ENCODE results near the gene SOX10.

SOX10 gene

DNA sequence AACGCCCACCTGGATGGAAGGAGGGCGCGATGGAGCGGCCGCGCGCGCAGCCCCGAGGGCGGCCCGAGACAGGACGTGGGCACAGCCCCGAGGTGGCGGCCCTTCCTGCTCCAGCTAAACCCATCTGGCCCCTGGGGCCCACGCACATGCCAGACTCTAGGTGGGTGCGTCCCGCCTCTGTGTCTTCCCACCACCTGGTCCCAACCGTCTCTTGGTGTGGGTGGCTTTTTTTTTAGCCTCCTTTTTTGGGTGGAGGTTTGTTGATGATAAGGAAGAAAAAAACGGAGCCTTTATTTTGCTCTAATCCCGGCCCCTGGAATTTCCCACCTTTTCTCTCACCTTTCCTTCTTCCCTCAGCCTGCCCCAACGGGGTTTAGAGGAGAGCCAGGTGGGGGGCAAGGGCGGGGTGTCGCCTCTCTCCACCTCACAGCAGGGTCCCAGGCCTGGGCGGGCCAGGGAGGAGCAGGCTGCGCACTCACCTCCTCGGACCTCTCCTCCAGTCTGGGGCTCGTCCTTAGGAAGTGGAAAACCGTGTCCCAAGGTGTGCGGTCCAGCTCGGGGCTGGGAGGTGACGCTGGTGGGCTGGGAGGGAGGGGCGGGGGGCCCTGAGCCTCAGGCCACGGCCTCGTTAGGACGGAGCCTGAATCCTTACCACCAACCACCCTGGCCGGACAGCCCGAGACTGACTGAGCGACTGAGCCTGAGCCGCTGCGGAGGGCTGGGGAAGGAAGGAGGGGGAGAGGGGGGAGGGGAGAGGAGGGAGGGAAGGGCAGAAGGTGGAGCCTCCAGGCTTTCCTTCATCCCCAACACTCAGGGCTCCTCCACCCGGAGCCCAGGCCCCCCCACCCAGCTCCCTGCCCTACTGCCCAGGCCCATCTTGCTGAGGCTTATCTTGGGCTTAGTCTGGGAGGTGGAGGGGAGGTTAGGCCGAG is at the start of gene SOX10:
TSS of gene SOX10 (minus strand) at position 696 of the 932 bp plus-strand sequence. CDS start 771 bp downstream, outside the sequence.
- DNase-seq = no peak

DNA sequence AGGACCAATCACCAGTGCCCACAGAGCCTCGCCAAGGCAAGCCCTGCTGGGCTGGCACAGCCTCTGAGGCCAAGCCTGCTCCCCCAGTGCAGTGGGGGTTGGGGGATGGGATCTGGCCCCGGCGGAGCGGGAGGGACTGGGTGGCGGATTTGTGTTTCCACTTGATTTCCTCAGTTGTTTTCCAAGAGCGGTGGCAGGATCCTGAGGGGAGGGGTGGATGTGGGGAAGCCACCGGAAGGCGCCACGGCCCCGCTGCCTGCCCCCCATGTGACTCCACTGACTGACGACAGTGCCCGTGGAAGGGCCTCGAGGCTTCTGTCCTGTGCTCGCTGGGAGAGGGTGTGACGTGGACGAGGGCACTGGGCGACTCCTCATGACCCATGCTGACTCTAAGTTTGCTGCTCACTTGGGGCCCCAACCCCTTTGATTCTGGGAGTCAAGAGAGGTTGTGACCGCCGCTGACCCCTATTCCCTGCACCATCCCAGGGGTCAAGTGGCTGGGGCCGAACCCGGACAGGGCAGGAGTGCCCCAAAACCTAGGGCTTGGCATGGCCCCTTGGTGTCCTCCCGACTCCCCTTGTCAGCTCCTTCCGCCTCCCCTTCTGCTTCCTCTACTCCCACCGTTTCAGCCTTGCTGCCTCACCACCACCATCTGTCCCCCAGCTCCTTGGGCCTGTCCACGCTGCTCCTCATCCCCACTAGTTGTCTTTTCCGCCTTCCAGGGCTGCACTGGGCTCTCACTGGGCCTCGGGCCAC is 49.3 kb upstream of the SOX10 start:
- no peak for DNase-seq

DNA sequence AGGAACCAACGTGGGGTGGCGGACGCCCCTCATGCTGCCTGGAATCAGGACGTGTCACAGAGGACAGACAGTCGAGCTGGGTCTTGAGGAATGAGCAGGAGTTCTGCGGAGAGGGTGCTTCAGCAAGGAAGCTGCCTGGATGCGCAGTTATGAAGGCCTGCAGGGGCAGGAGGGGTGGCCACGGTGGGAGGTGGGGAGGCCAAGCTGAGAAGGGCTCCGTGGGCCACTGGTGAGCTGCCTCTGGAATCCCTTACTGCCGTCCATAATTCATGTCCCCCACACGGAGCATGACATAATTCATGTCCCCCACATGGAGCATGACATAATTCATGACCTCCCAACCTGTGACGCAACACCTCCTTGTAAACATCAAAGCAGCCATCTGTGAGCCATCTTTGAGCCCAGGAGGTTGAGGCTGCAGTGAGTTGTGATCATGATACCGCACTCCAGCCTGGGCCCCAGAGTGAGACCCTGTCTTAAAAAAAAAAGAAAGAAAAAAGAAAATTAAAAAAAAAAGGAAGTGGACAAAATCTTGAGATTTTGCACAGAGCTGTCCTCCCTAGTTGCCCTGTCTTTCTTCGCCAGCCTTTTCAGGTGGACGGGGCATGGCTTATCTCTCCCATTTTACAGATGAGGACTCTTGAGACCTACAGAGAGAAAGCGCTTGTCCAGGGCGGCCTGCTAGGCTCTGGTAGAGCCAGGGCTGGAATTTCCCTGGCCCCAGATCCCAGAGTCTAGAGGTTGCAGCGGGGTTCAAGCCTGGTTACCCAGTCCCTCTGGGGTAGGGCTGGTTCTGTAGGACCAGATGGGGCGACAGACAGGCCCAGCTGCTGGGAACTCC is 48.5 kb upstream of the SOX10 start:
- DNase-seq = peak; percentile 48

GRCh38 chr22:38031491-38031890 is 47.1 kb upstream of the SOX10 start:
- DNase-seq = no peak

- DNase-seq = no peak
Observed at GRCh38 chr22:38030311-38031133, 46.2 kb upstream of the SOX10 start.

- DNase-seq = no peak
Observed at GRCh38 chr22:38029901-38030300, 45.5 kb upstream of the SOX10 start.

- DNase-seq = no peak
Observed at GRCh38 chr22:38029370-38029769, 45.0 kb upstream of the SOX10 start.

DNA sequence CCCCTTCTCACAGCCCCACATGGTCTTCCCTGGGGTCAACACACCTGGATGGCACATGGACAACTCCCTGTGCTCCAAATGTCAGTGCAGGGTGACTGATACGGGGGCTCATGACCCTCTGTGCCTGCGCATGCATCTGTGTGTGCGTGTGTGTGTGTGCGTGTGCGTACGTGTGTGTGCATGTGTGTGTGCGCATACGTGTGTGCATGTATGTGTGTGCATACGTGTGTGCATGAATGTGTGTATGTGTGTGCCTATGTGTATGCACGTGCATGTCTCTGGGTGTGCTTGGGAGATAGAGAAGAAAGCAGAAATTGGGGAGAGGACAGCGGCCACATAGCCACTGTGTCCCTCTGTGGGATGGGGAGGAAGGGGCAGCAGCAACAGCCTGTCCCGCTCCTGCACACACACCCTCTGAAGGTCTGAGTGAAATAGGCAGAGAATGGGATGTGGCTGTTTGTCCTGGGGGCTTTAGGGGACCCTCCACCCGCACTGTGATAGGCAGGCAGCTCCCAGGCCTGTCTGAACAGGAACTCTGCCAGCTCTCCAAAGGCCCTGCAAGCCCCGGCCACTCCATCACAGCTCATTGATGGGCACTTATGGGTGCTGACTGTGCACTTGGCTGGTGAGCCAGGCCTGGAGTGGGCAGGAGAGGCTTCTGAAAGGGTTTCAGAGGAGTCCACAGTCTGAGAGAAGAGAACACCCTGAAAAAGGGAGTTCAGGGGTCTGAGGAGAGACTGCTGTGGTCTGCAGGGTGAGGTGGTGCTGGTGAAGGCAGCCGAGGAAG is 44.2 kb upstream of the SOX10 start:
- no peak for DNase-seq

DNA sequence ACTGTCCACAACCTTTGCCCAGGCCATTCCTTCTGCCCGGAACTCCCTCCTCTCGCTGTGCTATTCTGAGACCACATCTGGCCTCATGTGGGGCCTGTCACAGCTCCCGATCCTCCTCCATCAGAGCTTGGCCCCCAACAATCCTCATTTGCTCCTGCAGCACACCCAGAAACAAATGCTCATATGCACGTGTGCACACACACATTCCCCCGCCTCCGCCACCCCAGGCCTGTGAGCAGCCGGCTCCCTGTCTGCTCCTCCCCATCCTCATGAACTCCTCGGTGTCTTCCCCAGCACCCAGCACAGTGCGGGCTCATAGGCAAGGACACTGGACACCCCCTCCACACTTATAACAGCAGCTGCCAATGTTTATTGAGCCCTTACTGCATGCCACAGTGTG is 43.1 kb upstream of the SOX10 start:
- DNase-seq = no peak

DNA sequence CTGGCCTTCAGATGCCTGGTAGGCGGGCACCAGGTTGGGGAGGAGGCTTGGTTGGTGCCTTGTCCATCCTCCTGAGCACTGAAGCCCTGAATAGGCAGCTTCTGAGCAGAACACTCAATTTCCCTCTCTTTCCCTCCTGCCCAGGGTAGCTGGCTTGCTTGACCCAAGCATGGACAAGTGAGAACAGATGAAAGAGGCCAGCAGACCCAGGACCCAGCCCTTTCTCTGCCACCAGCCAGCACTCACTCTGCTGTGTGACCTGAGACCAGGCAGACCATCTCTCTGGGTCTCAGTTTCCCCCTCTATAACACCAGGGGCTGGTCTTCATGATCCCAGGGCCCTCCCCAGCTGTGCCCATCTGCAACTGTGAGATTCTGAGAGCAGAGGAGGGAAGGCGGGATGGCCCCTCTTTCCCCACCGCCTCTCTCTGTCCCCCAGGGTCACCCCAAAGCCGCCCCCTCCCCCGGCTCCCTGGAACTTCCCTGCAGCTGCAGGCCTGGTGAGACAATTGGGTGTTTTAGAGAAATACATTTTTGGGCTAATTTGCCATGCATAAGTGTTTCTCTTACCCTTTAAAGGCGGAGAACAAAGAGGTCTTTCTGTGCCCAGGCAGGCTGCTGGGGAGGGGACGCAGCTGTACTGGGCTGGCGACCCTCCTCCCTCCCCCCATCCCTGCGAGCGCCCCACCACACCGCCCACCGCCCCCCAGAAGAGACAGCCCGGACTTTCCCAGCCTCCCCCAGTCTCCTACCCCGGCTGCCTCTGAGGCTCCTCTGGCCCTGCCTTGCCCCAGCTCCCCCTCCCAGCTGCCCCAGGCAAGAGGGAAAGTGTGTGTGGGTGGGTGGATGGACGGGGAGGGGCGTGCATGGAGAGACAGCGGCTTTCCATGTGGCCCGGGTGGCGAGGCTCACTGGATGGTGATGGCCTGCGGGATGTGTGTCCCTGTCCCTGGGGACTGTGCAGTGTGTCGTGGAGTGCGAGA is 42.1 kb upstream of the SOX10 start:
- DNase-seq = no peak

- no peak for DNase-seq
Observed at GRCh38 chr22:38025514-38025913, 41.2 kb upstream of the SOX10 start.

GRCh38 chr22:38023045-38023444 is 38.7 kb upstream of the SOX10 start:
- DNase-seq = no peak

- DNase-seq = no peak
Observed at GRCh38 chr22:38021206-38021605, 36.9 kb upstream of the SOX10 start.

- no peak for DNase-seq
Observed at GRCh38 chr22:38018938-38019827, 34.8 kb upstream of the SOX10 start.

- DNase-seq = no peak
Observed at GRCh38 chr22:38017939-38018885, 33.9 kb upstream of the SOX10 start.

GRCh38 chr22:38017272-38017920 is 33.0 kb upstream of the SOX10 start:
- DNase-seq = peak; percentile 85

Data from hematopoietic multipotent progenitor cell treated with erythropoietin and hydrocortisone succinate and interleukin-3 and kit ligand, for 6 days (in vitro differentiated cells).